GM18870 (cell line): ENCODE measurements around the gene KDM8.
"Not testable (repeated sequence)": the region's sequence is repeated elsewhere in the genome, so short reads cannot be mapped to it uniquely, and the experiment has no call there.

Experiments
- ATAC-seq: cut with Tn5 transposase; IDR thresholded peaks from one replicate; pipeline ENCODE4 v1.9.1; 2021; ENCODE audit warnings: moderate library complexity; ENCODE audit not compliant: unreplicated experiment

Gene KDM8

DNA sequence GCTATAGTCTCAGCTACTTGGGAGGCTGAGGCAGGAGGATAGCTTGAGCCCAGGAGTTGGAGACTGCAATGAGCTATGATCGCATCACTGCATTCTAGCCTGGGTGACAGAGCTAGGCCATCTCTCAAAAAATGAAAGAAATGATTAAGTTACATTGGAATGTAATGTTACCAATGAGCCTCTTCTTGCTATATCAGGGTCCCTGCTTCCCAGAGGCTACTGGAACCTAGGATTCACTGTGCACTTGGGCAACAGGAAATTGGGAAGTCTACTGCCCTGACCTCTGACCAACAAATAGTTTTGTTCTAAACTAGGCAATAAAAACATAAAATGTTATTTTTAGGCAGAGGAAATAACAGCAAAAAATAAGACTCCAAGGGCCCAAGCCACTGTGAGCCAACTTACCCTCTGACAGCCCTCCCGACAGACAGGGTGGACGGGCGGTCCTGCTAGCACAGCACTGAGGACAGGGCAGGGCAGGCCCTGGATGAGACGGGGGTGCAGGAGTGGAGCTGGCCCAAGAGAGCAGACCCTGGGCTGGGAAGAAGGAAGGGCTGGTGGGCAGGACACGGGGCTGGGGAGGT is 37.7 kb downstream of the KDM8 start:
- ATAC-seq, result no peak

DNA sequence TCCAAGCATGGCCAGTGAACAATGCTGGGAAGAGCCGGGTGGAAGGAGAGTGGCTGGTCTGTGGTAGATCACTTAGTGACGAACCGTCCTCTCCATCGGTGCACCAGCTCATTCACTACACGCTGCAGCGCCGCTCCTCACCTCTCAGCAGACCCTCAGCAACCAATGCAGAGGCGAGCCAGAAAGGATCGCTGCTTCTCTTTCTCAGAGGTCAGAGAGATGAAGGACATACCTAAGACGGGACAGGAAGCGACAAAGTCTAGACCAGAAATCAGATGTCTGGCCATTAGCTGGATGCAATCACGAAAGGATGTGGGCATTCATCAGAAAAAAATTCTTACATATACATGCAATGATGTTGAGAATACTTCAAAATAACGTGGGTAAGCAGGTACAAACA is 38.3 kb downstream of the KDM8 start:
- ATAC-seq, result no peak

DNA sequence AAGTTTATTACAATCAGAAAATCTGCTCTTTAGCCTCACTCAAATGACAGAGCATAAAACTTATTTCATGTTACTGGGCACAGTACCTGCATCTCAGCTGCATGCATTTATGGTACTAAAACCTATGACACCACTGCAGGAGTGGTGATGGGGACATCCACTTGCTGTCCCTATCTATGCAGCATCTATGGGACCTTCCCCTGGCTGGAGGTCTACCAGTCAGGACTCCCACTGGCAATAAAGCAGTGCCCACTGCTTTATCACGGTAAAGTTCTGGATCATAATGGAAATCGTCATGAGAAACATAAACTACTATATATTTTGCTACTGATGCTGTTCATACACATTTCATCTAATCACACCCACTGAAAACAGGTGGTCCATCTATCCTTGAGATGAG is 39.1 kb downstream of the KDM8 start:
- no peak for ATAC-seq

DNA sequence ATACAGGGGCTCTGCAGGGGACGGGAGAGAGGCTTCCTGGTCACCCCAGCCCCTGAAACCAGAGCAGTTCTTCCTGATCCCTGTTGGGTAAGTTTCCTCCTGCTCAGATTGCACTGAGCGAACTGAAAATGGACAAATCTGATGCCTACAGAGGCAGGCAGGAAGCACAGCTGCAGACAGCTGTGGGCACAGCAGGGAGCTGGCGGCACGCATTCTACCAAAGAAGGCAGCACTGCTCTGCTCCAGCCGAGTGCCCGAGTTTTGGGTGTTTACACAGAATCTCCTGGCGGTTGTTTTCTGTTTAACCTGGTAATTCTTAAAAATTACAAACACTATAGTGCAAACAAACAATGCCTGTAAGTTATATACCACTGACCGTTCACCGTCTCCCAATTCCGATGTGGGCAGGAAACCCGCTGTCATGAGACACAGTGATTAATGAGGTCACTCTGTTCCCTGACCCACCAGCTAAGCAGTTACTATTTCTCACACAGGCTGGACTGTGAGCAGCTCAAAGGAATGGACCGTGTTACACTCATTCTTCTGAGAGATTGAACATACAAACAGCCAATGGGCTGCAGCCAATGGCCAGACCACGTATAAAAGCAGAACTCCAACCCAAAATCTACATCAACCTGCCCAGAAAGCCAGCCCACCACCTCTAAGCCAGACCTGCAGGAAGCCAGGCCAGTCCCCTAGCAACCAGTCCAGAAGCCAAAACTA is 39.7 kb downstream of the KDM8 start:
- peak; percentile 62 for ATAC-seq

DNA sequence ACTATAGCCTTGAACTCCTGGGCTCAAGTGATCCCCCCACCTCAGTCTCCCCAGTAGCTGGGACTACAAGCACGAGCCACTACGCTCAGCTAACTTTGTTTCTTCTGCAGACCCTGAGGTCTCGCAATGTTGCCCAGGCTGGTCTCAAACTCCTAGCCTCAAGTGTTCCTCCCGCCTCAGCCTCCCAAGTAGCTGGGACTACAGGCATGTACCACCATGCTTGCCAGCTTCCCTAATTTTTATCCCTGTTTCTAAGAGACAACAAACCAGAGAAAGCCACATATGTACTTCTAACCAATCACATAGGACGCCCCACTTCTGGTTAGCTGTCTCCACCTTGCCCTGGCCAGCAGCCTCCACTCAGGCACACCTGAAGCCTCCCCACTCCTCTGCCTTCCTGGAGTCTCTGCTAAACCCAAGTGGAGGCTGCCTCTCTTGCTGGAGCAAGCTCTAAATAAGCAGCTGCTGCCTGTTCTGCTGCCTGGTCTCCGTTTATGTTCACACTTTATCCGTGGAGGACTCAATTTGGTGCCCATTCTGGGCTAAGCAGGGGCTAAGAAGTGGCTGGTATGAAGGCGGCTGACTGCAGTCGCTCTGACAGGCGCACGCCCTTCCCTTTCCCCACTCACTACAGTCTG is 40.5 kb downstream of the KDM8 start:
- ATAC-seq, result no peak

DNA sequence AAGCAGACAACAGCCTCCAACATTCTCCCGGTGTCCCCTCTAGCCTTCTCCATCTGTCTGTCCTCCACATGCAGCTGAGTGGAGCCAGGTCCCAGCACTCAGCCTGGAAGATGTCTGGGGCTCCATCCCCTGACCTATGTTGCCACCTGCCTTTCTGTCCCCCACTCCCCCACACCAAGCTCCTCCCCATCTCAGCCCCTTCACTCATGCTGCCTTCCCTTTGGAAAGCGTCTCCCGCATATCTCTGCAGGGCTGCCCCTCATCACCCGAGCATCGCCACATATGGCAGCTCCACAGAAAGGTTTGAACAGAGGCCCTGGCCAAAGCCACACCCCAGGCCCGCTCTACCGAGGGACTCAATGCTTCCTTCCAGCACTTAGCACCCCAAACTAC is 41.0 kb downstream of the KDM8 start:
- ATAC-seq, result no peak

DNA sequence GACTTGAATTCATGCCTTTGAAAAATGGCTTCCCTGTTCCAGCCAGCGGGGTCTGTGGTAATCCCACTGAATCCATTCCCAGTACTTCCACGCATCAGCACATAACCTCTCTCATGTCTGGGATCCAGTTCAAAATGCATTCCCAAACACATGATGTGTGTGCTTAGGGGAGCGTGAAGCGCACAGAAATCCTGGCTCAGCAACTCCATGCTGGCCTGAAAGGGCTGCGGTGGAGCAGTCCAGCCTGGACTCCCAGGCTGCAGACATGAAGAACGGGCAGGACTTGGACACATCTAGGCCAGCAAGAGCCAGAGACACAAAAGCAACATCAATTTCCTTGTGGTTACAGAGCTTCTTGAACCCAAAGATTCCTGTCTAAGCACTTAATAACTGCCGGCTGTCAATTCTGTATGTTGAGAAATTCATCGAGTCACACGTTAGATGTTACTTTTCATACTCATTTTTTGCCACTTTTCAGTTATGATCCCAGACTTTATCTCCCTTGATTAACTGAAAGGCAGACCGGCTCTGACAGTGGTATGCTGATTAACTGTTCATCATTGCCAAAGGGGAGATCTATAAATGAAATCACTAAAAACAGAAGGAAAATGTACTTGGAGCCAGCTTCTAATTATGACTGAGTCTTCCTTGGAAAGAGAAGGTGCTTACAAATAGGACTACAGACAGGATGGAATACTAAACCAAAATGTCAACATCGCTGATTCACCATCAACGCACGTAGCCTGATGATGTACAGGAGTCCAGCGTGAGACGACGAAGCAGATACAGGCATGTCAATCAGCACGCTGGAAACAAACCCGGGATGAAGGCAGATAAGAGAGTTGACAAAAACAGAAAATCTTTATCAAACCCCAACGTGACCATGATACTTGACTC is 42.2 kb downstream of the KDM8 start:
- no peak for ATAC-seq

DNA sequence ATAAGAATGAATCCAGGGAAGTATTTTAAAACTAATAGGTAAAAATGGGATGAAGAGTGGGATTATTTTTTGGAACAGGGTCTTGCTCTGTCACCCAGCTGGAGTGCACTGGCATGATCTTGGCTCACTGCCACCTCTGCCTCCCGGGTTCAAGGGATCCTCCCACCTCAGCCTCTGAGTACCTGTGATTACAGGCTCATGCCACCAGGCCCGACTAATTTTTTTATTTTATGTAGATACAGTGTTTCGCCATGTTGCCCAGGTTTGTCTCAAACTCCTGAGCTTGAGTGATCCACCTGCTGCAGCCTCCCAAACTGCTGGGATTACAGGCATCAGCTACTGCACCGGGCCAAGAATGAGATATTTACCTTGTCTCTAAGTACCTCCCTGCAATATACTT is 43.1 kb downstream of the KDM8 start:
- ATAC-seq, result no peak

DNA sequence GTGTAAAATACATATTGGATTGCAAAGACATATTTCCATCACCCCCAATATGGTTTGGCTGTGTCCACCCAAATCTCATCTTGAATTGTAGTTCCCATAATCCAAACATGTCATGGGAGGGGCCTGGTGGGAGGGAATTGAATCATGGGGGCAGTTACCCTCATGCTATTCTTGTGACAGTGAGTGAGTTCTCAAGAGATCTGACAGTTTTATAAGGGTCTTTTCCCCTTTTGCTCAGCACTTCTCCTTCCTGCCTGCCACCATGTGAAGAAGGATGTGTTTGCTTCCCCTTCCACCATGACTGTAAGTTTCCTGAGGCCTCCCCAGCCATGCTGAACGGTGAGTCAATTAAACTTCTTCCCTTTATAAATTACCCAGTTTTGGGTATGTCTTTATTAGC is 43.8 kb downstream of the KDM8 start:
- ATAC-seq, result not testable (repeated sequence)

DNA sequence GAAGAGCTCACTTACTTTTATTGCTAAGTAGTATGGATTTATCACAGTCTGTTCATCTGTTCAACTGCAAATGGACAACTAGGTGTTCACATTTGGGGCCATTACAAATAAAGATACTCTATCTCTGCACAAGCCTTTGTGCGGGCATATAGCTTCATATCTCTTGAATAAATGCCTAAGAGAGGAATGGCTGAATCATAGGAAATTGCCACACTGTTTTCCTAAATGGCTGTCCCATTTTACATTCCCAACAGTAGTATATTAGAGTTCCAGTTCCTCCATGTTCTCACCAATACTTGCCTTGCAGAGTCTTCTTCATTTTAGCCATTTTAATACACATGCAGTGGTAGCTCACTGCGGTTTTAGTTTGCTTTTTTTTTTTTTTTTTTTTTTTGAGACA is 44.7 kb downstream of the KDM8 start:
- no peak for ATAC-seq

DNA sequence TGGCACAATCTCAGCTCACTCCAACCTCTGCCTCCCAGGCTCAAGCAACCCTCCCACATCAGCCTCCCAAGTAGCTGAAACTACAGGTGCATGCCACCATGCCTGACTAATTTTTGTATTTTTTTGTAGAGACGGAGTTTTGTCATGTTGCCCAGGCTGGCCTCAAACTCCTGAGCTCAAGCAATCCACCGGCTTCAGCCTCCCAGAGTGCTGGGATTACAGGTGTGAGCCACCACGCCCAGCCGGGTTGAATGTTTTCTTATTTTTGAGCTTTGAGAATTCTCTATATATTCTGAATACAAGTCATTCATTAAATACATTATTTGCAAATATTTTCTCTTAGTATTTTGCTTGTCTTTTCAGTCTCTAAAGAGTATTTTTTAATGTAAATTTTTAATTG is 45.6 kb downstream of the KDM8 start:
- ATAC-seq, result not testable (repeated sequence)

DNA sequence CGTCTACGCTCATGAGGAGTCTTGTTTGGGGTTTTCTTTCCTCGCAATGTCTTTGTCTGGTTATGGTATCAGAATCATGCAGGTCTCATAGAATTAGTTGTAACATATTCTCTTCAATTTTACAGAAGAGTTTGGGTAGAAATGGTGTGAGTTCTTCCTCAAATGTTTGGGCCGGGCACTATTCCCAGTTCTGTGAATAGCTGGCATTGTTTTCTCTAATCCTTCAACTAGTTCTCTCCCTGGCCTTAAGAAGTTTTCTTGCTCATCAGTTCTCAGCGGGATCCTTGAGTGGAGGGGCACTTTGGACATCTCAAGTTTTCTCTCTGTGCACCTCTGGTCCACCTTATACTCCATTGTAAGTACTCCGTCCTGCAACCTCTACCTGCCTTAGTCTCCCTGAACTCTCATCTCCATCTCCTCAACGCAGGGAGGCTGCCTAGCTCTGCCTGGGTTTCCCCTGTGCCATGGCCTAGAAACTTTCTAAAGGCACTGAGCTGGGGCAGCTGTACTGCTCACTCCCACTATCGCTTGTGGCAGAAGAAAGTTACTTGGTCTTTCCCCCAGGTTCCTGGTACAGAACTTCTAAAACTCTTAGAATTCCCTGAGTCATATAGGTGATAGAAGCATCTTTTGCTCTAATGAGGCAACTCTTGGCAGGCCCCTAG is 48.3 kb downstream of the KDM8 start:
- ATAC-seq, result no peak

DNA sequence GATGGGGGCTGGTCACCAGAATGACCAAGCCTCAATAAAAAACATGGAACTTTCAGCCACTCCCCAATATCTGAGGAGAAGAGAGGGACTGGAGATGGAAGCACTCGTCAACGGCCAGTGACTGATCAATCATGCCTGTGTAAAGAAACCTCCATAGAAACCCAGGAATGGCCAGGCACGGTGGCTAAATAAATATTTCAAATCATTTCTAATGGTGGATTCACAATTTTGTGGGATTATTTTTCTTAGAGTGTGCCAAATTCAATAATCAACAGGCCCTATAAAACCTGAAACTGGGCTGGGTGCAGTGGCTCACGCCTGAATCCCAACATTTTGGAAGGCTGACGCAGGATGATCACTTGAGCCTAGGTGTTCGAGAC is 48.9 kb downstream of the KDM8 start:
- no peak for ATAC-seq

DNA sequence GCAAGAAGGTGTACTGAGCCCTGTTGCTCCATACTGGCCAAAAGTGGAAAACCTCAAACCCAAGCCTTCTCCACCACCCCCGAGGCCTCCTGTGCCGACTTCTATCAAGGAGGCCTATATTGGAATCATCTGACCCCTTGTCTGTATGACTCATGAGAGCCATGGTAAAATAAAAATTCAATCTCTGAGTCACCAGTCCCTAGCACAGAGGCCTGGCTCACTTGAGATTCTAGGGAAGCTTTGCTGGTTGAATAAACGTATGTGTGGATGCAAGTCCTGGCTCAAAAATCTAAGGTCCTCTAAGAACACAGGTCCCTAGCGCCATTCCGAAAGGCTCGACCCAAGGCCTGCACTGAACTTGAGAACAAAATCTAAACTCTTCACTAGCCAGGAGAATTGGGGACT is 50.2 kb downstream of the KDM8 start:
- ATAC-seq, result no peak

DNA sequence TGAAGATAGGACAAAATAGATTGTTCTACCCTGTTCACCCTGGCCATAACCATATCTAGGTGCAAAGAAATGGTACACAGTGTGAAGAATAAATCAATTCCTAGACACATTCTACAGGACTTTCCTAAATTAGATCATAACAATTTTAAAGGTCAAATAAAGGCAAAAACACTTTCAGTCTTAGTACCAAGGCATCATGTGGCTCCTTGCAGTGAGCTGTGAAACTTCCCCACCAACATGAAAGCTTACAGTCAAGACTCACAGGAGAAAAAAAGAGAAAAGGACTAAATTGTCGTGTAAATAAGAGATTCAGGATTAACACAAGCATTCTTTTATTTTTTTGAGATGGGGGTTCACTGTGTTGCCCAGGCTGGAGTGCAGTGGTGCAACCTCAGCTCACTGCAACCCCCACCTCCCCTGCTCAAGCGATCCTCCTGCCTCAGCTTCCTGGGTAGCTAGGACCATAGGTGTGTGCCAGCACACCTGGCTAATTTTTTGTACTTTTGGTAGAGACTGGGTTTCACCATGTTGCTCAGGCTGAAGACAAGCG is 51.0 kb downstream of the KDM8 start:
- ATAC-seq, result peak; percentile 66

DNA sequence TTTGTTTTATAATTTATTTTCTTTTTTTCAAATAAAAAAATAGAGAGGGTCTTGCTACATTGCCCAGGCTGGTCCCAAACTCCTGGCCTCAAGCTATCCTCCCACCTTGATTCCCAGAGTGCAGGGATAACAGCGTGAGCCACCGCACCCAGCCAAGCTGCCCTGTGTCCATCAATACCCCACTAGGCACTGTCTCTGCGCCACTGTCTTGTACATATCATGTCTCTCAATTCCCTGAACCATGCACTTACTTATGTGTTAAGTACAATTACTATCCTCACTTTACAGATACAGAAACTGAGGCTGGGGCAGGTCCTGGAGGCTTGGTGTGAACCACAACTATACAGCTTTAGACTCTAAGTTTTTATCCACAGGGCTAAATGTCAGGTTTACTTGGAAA is 53.5 kb downstream of the KDM8 start:
- no peak for ATAC-seq

DNA sequence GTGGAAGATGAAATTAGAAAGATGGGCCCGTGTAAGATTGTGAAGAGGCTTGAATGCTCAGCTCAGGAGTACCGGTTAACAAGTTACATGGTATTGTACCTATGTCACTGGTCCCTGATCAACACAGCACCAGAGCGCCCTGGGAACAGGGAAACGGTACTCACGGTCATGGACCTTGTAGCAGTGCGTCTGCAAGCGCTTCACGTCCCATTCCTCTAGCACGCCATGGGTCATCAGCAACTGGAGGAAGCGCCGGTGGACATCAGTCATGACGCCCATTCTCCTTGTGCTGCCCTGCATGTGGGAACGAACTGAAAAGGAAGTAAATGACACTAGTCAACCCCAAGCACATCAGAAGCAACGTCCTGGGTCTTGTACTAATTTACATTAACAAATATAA is 53.9 kb downstream of the KDM8 start:
- no peak for ATAC-seq

DNA sequence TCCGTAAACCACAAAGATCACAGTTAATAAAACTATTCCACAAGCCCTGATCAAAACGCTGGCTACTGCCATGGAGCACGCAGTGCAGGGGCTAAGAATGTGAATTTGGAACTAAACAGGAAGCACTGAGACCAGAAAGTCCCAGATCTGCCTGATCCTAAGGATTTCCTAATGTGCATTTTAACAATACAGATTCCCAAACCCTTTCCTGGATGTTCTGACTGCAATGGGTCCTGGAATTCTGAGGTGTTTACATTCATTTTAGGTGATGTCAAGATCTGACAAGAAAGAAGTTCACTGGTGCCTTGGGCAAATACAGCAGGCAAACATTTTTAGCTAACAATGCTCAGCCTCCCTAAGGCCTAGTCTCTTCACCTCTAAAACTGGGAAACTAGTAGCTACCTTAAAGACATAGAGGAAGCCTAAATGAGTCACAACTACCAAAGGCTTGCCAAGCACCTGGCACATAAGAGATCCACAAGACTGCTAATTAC is 55.0 kb downstream of the KDM8 start:
- no peak for ATAC-seq

DNA sequence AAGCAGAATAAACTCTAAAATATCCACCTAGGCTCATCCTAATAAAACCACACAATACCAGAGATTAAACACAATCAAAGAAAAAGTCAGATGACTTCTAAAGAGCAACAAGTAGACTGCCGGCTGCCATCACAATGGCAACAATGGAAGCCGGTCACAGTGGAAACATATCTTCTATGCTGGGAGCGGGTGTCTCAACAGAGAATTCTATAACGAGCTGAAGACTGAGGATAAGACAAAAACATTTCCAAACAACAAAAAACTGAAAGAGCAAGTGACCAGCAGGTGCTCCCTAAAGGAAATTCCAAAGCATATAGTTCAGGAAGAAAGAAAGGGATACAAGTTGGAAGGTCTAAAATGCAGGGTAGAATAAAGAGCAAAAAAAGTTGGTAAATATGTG is 56.4 kb downstream of the KDM8 start:
- no peak for ATAC-seq

DNA sequence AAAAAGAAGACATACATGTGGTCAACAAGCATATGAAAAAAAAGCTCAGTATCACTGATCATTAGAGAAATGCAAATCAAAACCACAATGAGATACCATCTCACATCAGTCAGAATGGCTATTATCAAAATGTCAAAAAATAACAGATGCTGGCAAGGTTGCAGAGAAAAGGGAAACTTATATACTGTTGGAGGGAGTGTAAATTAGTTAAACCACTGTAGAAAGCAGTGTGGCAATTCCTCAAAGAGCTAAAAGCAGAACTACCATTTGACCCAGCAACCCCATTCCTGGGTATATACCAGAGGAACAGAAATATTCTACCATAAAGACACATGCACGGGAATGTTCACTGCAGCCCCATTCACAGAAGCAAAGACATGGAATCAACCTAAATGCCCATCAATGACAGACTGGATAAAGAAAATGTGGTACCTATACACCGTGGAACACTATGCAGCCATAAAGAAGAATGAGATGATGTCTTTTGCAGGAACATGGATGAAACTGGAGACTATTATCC is 59.6 kb downstream of the KDM8 start:
- ATAC-seq, result not testable (repeated sequence)
